NCI-H226 (cell line): ENCODE measurements around the gene SMAD6.
"Not testable (repeated sequence)": the region's sequence is repeated elsewhere in the genome, so short reads cannot be mapped to it uniquely, and the experiment has no call there.

Experiments
- DNase-seq: peaks from one replicate; pipeline ENCODE4 v3.0.0-alpha.2; 2015

The SMAD6 gene

DNA sequence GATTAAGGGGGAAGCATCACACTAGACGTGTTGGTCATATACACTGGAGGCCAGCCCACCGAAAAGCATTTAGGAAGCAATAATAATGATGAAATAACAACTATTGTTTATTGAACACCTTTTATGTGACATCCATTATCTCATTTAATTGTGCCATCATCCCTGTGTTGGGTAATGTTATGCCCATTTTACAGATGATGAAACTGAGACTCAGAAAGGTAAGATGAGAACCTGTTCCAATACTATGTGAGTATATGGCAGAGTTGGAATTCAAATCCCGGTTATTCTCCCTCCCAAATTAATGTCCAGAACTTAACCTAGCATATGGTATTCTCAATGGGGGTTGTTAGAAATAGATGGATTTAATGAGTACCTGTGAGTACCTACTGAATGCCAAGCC, 99.2 kb downstream of the SMAD6 start:
- no peak for DNase-seq

DNA sequence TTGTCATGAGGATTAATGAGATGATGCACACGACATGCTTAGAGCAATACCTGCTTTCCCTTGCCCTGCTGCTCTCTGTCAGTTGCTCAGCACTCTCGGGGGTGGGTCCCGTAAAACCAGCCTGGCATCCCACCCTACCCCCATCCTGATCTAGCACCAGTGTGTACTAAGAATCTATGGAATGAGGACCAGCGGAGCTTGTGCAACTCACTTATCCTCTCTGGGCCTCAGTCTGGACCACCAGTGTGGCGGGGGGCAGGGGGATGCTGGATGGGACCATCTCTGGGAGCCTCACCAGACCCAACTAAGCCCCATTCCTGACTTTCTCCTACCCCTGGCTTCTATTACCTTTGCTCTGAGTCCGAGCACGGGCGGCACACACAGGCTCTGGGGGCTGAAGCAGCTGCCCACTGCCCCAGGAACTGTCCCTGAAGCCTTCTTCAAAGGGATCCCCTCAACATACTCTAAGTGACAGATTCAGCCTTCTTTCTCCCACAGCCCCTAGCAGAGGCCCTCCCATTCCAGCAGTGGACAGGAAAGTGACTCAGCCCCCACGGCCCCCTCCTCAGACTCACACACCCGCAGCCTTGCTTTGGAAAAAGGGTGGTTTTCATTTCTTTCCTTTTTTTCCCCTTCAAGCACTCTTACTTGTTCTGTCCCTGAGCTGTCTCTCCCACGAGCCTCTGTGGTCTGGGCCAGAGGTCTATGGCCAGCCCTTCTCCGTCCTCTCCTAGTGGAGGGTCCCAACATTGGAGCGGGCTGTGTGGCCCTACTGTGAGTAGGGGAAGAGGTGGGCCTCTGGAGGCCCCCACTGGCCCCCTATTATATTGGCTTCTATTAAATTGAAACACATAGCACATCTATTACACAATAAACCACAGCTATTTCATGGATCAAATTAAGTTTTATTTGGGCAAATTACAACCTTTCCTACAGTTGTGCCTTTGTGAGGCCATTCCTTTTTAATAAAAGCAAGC, 100.3 kb downstream of the SMAD6 start:
- no peak for DNase-seq

GRCh38 chr15:66803182-66803729, 101.2 kb downstream of the SMAD6 start:
- DNase-seq = peak; percentile 100

DNA sequence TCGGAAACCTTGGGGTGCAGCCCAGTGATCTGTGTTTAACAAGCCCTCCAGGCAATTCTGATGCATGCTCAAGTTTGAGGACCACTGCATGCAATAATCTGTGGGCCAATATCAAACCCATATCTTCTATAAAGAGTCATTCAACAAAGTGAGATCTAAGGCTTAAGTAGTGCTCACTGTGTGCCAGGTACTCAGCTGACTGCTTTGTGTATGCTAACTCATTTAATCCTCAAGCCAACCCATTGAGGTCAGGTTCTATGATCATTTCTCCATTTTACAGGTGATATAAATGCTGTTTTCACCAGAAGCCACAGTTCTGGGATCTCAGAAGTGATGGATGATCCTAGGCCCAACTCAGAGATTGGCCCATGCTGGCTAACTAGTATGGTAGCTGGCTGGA, 101.7 kb downstream of the SMAD6 start:
- DNase-seq = no peak

GRCh38 chr15:66805202-66805885, 103.3 kb downstream of the SMAD6 start:
- no peak for DNase-seq

DNA sequence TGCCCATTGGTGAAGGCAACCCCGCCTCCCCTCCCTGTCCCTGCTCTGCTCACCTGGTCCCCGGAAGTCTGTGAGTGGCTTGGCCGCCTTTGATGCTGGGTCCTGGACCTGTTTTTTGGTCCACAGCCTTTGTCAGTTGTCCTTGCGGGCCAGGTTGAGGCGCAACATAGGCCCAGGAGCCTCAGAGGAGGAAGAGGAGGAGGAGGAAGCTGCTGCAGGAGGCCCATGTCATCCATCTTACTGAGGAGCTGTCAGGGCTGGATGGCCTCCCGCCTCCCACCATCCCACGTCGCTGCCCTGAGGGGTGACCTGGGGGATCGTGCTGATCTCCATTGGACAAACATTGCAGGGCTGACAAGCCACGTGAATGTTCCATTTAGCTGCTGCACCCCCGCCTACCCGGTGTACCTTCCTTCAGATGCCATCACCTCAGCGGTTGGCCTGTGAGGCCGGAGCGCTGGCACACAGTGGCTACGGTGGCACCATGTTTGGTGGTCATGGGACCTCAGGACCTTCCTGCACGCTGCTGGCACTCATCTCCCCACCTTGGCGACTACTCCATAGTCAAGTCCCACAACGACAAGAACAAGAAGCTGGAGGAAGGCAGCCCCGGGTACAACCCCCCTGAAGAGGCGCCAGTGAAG, 106.3 kb downstream of the SMAD6 start:
- DNase-seq = no peak

- DNase-seq = no peak
Measured at GRCh38 chr15:66809664-66810063, 107.6 kb downstream of the SMAD6 start.

DNA sequence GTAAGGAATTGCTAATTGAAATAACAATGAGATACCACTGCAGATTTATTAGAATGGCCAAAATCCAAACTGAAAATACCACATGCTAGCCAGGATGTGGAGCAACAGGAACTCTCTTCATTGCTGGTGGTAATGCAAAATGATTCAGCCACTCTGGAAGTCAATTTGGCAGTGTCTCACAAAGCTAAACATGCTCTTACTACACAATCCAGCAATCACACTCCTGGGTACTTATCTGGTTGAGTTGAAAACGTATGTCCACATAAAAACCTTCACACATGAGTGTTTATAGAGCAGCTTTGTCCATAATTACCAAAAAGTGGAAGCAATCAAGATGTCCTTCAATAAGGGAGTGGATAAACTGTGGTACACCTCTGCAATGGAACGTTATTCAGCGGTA, 113.3 kb downstream of the SMAD6 start:
- DNase-seq = peak; percentile 93

DNA sequence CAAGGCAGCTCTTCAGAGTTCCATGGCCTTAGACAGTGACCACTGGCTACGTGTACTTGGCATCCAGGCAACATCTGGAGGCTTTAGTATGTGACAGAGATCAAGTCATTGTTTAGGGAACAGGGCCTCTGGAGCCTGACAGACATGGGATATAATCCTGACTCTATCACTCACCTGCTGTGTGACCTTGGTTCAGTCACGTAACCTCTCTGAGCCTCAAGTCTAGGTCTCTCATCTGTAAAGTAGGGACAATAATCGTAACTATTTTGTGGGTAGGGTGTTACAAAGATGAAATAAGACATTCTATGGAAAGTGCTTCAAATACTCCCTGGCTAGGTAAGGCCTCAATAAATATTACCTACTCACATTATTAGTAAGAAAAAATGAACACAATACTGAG, 114.2 kb downstream of the SMAD6 start:
- no peak for DNase-seq

- no peak for DNase-seq
Measured at GRCh38 chr15:66819084-66819483, 117.0 kb downstream of the SMAD6 start.

GRCh38 chr15:66820481-66821176, 118.6 kb downstream of the SMAD6 start:
- no peak for DNase-seq

GRCh38 chr15:66821307-66821706, 119.3 kb downstream of the SMAD6 start:
- no peak for DNase-seq

DNA sequence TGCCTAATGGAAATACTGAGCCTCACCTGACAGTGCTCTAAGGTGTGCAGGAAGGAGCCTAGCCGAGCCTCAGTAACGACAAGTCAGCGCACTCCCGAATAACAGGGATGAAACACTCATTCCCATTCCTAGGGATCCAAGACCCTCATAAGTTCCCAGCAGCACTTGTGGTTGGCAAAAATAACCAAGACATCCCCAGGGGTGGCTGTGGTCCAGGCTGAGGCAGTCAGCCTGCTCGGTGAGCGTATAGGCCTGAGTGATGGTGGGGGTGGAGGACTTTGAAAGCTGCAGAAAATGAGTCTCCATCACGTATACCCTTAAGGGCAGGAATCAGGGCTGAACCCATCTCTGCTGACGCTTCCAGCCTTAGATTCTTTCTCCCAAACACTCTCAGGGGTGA, 120.1 kb downstream of the SMAD6 start:
- no peak for DNase-seq

DNA sequence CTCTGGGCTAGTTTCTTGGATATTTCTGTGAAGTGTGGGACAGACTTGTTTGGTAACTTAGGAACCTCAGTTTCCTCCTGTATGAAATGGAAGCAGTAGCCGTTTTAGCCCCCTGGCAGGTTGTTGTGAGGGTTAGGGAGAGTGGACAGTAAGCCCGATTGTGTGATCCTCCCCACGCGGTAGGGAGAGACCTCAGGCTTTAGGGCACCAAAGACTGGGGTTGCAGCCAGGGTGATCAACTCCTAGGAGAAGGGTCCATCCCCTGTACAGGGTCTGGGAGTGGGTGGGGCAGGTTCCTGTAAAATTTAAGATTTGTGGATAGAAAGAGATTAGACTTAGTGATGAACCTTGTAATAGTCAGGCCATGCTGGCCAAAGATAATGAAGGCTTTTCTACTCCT, 120.5 kb downstream of the SMAD6 start:
- DNase-seq = no peak

- DNase-seq = no peak
Measured at GRCh38 chr15:66823601-66824000, 121.6 kb downstream of the SMAD6 start.

GRCh38 chr15:66824424-66824823, 122.4 kb downstream of the SMAD6 start:
- DNase-seq = no peak

DNA sequence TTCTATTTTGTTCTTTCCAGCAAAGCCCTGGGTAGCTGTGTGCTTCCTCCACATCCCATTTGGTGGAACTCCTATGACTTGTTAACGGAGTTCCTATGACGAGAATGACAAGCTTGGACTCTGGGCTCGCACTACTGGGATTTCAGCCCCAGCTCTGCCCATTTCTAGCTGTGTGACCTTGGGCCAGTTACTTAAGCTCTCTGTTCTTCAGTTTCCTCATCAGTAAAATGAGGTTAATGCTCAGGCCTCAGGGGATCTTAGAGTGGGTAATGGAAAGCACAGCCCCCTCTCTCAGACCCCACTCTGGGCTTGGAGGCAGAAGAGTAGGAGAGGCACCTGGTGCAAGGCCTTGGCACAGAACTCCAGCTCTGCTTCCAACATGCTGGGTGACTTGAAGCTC, 123.1 kb downstream of the SMAD6 start:
- no peak for DNase-seq

DNA sequence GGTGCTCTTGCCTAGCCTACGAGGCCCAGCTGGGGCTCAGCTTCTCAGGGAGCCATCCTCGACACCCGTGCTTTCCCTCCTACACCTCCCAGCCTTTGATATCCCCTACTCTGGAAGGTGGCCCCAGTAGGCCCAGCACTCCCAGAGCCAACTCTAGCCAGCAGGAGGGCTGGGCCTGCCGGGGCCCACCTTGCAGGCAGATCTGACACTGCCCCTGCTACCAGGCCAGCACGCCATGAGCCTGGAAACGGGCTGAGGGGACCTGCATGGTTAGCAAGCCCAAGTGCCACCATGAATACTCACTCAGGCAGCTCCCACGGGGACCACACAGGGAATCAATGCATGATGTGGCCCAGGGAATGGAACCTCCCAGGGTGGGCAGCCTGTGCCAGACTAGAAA, 123.7 kb downstream of the SMAD6 start:
- DNase-seq = no peak

GRCh38 chr15:66826507-66826906, 124.5 kb downstream of the SMAD6 start:
- DNase-seq = no peak

GRCh38 chr15:66827039-66827697, 125.1 kb downstream of the SMAD6 start:
- no peak for DNase-seq

DNA sequence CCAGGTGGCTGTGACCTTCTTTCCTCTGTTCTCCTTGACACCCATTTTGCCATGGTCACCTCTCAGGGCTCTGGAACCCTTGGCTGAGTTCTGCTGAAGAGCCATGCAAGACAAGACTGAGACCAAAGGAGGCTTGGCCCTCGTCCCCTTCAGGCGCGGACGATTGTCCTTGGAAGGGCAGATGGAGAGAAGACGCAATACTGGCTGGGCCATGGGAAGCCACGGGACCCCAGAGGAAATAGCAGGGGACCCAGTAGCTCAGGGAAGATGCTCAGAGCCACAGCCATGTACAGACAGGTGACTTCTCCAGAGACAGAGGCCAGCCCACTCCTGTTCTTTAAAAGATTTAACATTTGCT, 125.6 kb downstream of the SMAD6 start:
- no peak for DNase-seq

GRCh38 chr15:66828817-66829541, 126.9 kb downstream of the SMAD6 start:
- DNase-seq = not testable (repeated sequence)
